HepG2 (cell line): ENCODE measurements around the gene CISH. TPM values are rescaled to one million over a fixed set of nuclear protein-coding genes. Genes with fewer than 3 reads are reported as not detected.

Experiments used
- ATRX ChIP-seq: sonication (generic); formaldehyde crosslinking; IDR thresholded peaks from 2 replicates; pipeline ENCODE4 v1.4.0; 2020; ENCODE audit warnings: missing genetic modification reagents, borderline replicate concordance
- CCDC6 ChIP-seq: sonication (generic); formaldehyde crosslinking; IDR thresholded peaks from 2 replicates; pipeline ENCODE4 v1.8.1; 2022; ENCODE audit warnings: mild to moderate bottlenecking, missing genetic modification reagents, moderate library complexity
- CREB1 ChIP-seq, 2 experiments: fragments of 450-650 bp in 1 of 2; IDR thresholded peaks; 2 replicates each; pipeline ENCODE4 v1.6.1; 2016 to 2017; ENCODE audit warnings: control low read depth in 1 of 2, mild to moderate bottlenecking in 1 of 2, missing compliant biosample characterization in 1 of 2, missing genetic modification characterization in 1 of 2
- EED ChIP-seq: sonication (generic); formaldehyde crosslinking; IDR thresholded peaks from 2 replicates; pipeline ENCODE4 v1.5.0; 2020; ENCODE audit warnings: mild to moderate bottlenecking, missing genetic modification reagents
- IRF1 ChIP-seq: sonication (generic); formaldehyde crosslinking; IDR thresholded peaks from 2 replicates; pipeline ENCODE4 v1.4.0; 2020; ENCODE audit warnings: low read depth, mild to moderate bottlenecking, missing genetic modification reagents
- ISL2 ChIP-seq: sonication (generic); formaldehyde crosslinking; IDR thresholded peaks from 2 replicates; pipeline ENCODE4 v1.5.0; 2020; ENCODE audit warnings: missing genetic modification reagents
- JUND ChIP-seq: sonication (generic); formaldehyde crosslinking; IDR thresholded peaks from 2 replicates; pipeline ENCODE4 v1.8.0; 2022; ENCODE audit warnings: mild to moderate bottlenecking, missing genetic modification reagents
- KAT2B ChIP-seq: fragments of 150-350 bp; IDR thresholded peaks from 2 replicates; pipeline ENCODE4 v1.6.1; 2014; ENCODE audit warnings: low read depth, low read length, borderline replicate concordance
- LCORL ChIP-seq, 2 experiments: fragments of 450-650 bp in 1 of 2; sonication (generic) in 1 of 2; formaldehyde crosslinking in 1 of 2; IDR thresholded peaks; 2 replicates each; pipeline versions ENCODE4 v1.5.0 to v1.6.1; 2017 to 2020; ENCODE audit warnings: antibody characterized with exemption in 1 of 2, missing genetic modification reagents in 1 of 2
- MATR3 ChIP-seq: sonication (generic); formaldehyde crosslinking; IDR thresholded peaks from 2 replicates; pipeline ENCODE4 v1.4.0; 2020; ENCODE audit warnings: missing genetic modification reagents
- MEIS1 ChIP-seq: sonication (generic); formaldehyde crosslinking; IDR thresholded peaks from 2 replicates; pipeline ENCODE4 v1.9.0; 2021; ENCODE audit warnings: mild to moderate bottlenecking, missing genetic modification reagents, moderate library complexity, borderline replicate concordance
- PAX8 ChIP-seq: sonication (generic); formaldehyde crosslinking; IDR thresholded peaks from 2 replicates; pipeline ENCODE4 v1.8.0; 2022; ENCODE audit warnings: mild to moderate bottlenecking, missing genetic modification reagents, borderline replicate concordance
- PHF20 ChIP-seq: sonication (generic); formaldehyde crosslinking; IDR thresholded peaks from 2 replicates; pipeline ENCODE4 v1.5.0; 2020; ENCODE audit warnings: mild to moderate bottlenecking, missing genetic modification reagents
- RBFOX2 ChIP-seq: fragments of 200-400 bp; formaldehyde crosslinking; IDR thresholded peaks from 2 replicates; pipeline ENCODE4 v1.6.1; 2017; ENCODE audit warnings: low read depth, mild to moderate bottlenecking, low read length
- SPEN ChIP-seq: sonication (generic); formaldehyde crosslinking; IDR thresholded peaks from 2 replicates; pipeline ENCODE4 v1.5.1; 2020; ENCODE audit warnings: low read depth, mild to moderate bottlenecking, missing genetic modification reagents
- TBX2 ChIP-seq: sonication (generic); formaldehyde crosslinking; IDR thresholded peaks from 2 replicates; pipeline ENCODE4 v1.5.0; 2020; ENCODE audit warnings: missing genetic modification reagents, mild to moderate bottlenecking, borderline replicate concordance
- ZBTB33 ChIP-seq: sonication (generic); formaldehyde crosslinking; IDR thresholded peaks from 2 replicates; pipeline ENCODE4 v1.4.0; 2020; ENCODE audit warnings: missing genetic modification reagents
- ZNF34 ChIP-seq: sonication (generic); formaldehyde crosslinking; IDR thresholded peaks from 2 replicates; pipeline ENCODE4 v1.4.0; 2020; ENCODE audit warnings: mild to moderate bottlenecking, missing genetic modification reagents, borderline replicate concordance
- ZNF543 ChIP-seq: sonication (generic); formaldehyde crosslinking; IDR thresholded peaks from 2 replicates; pipeline ENCODE4 v1.4.0; 2020; ENCODE audit warnings: mild to moderate bottlenecking, missing genetic modification reagents
- ZNF841 ChIP-seq: sonication (generic); formaldehyde crosslinking; IDR thresholded peaks from 2 replicates; pipeline ENCODE4 v1.8.1; 2023; ENCODE audit warnings: missing genetic modification reagents, borderline replicate concordance
- polyA plus RNA-seq, 8 experiments: library from polyadenylated mRNA; depleted of rRNA in 3 of 8; stranded (reverse) in 7 of 8; unstranded in 1 of 8; fragments of >200 nt; fragmentation: Illumina TruSeq in 4 of 8; extraction: Trizol in 4 of 8; gene quantifications; 2 replicates each; pipeline versions ENCODE4 v1.2.1 to v1.2.3, GENCODE V29; 2011 to 2016; ENCODE audit warnings: low read depth in 4 of 8, missing spikeins in 1 of 8, mixed read lengths in 1 of 8; ENCODE audit not compliant: insufficient read depth in 1 of 8
- total RNA-seq, 5 experiments: library from RNA; depleted of rRNA; stranded (reverse); fragments of >200 nt; fragmentation: Illumina TruSeq; extraction: Trizol; gene quantifications; 2 replicates each; pipeline ENCODE4 v1.2.3, GENCODE V29; 2016; ENCODE audit warnings: low read depth in 1 of 5
- TF ChIP-seq, protein P1 (sequence below): sonication (generic); formaldehyde crosslinking; IDR thresholded peaks from 2 replicates; pipeline ENCODE4 v1.5.0; 2020; ENCODE audit warnings: mild to moderate bottlenecking, low read depth, missing genetic modification reagents, borderline replicate concordance
- TF ChIP-seq, protein P2 (sequence below): sonication (generic); formaldehyde crosslinking; IDR thresholded peaks from 2 replicates; pipeline ENCODE4 v1.9.0; 2021; ENCODE audit warnings: missing genetic modification reagents, borderline replicate concordance
- TF ChIP-seq, protein P3 (sequence below): IDR thresholded peaks from 2 replicates; pipeline ENCODE4 v1.6.1; 2016; ENCODE audit warnings: missing genetic modification reagents, missing compliant biosample characterization

Gene CISH
- total and polyA plus RNA-seq, 2 of the 13 experiments (the other 11 are each of a cell fraction or from before 2014, with no cell fraction given), result 0.91 to 1.5 TPM

GRCh38 chr3:50567386-50568167 is 44.0 kb downstream of the CISH start, which contains the start of gene C3orf18 (continued):
- TF ChIP-seq TBX2, result peak; percentile 42; the same call in 1 of the 2 replicates
- TF ChIP-seq, protein P1, sequence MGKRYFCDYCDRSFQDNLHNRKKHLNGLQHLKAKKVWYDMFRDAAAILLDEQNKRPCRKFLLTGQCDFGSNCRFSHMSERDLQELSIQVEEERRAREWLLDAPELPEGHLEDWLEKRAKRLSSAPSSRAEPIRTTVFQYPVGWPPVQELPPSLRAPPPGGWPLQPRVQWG (CRISPR knock-in tag), result no peak
- TF ChIP-seq CCDC6 (CRISPR knock-in tag), result 0 out of 2 replicates have a peak, but pooled peaks have one; percentile 28
- 0 out of 2 replicates have a peak, but pooled peaks have one; percentile 31 for TF ChIP-seq PHF20 (CRISPR knock-in tag)
- TF ChIP-seq EED (CRISPR knock-in tag), result 0 out of 2 replicates have a peak, but pooled peaks have one; percentile 16
- no peak for TF ChIP-seq ATRX (CRISPR knock-in tag)
- TF ChIP-seq, protein P2, sequence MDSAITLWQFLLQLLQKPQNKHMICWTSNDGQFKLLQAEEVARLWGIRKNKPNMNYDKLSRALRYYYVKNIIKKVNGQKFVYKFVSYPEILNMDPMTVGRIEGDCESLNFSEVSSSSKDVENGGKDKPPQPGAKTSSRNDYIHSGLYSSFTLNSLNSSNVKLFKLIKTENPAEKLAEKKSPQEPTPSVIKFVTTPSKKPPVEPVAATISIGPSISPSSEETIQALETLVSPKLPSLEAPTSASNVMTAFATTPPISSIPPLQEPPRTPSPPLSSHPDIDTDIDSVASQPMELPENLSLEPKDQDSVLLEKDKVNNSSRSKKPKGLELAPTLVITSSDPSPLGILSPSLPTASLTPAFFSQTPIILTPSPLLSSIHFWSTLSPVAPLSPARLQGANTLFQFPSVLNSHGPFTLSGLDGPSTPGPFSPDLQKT, result no peak
- no peak for TF ChIP-seq ZNF34 (CRISPR knock-in tag)
- no peak for TF ChIP-seq MEIS1 (CRISPR knock-in tag)
- TF ChIP-seq, protein P3, sequence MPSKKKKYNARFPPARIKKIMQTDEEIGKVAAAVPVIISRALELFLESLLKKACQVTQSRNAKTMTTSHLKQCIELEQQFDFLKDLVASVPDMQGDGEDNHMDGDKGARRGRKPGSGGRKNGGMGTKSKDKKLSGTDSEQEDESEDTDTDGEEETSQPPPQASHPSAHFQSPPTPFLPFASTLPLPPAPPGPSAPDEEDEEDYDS (CRISPR knock-in tag), result 0 out of 2 replicates have a peak, but pooled peaks have one; percentile 18
- no peak for TF ChIP-seq PAX8 (CRISPR knock-in tag)
- 0 out of 2 replicates have a peak, but pooled peaks have one; percentile 11 for TF ChIP-seq ZBTB33 (CRISPR knock-in tag)
- no peak for TF ChIP-seq LCORL (IDR thresholded peaks at IDR 0.05)
- 0 out of 2 replicates have a peak, but pooled peaks have one; percentile 17 for TF ChIP-seq LCORL (CRISPR knock-in tag; IDR thresholded peaks at IDR 0.05)
- TF ChIP-seq KAT2B, result no peak
- TF ChIP-seq ZNF841, result no peak
- peak; percentile 15; the same call in 1 of the 2 replicates for TF ChIP-seq CREB1 (IDR thresholded peaks at IDR 0.05)
- TF ChIP-seq CREB1 (CRISPR knock-in tag; IDR thresholded peaks at IDR 0.05), result no peak
- TF ChIP-seq ZNF543 (CRISPR knock-in tag), result no peak
- 0 out of 2 replicates have a peak, but pooled peaks have one; percentile 14 for TF ChIP-seq ISL2
- TF ChIP-seq SPEN (CRISPR knock-in tag), result 0 out of 2 replicates have a peak, but pooled peaks have one; percentile 18
- TF ChIP-seq IRF1 (CRISPR knock-in tag), result no peak
- no peak for TF ChIP-seq MATR3 (CRISPR knock-in tag)
- peak; percentile 54; the same call in 1 of the 2 replicates for TF ChIP-seq RBFOX2
- no peak for TF ChIP-seq JUND (CRISPR knock-in tag)
